HG02763 (cell line): Measurements from ENCODE around the gene C18orf63.
"Not testable (repeated sequence)": the region's sequence is repeated elsewhere in the genome, so short reads cannot be mapped to it uniquely, and the experiment has no call there.

Source experiments
- ATAC-seq: cut with Tn5 transposase; IDR thresholded peaks from one replicate; pipeline ENCODE4 v1.9.1; 2021; ENCODE audit warnings: mild to moderate bottlenecking, moderate library complexity; ENCODE audit not compliant: unreplicated experiment

The C18orf63 gene

DNA sequence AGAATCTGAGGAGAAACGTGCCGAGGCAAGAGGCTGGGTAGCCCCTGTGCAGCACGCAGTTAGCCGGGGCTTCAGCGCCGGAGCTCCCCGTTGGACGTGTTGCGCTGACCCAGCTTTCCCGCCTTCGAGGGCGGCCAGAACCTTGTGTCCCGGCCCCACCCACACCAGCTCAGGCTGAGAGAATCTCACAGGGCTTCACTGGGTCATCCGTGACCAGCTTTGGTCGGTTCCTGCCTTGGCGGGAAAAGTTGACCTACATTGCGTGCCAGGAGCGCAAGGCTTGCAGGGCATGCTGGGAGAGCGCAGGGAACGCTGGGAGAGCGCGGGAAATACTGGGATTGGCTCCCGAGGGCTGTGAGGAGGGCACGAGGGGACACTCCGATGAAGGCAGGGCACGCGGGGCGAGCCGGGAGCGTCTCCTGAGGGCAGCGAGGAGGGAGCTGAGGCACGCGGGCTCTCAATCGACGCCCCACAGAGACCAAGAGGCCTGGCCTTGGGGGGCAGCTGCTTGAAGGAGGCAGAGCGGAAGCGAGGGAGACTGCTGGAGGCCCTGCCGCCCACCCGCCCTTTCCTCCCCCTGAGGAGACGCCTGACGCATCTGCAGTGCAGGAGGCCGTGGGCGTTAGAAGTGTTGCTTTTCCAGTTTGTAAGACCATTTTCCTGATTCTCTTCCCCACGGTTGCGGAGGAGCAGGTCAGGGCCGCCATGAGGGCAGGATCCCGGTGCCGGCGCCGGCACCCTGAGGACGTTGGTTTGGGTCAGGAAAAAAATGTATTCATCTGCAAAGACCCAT, at the start of gene C18orf63:
C18orf63 (plus strand) TSS at position 376 of the 793 bp plus-strand sequence. CDS start 2,027 bp downstream, outside the sequence.
- ATAC-seq = no peak

DNA sequence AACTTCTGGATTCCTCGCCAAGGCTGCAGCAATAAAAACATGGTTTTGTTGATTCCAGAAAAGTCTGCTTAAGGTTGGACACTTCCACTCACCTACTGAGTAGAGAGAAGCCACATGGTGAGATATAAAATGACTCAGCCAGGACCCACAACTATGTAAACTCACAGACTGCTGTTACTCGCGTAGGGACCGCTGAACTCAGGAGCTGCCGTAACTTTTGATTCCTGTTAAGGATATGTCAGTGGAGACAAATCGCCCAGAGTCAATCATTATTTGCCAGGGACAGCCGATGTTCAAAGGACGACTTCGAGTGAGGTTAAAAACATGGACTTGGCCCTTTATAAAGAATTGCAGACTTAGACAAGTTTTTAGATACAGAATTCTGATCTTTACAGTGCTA, 49.5 kb upstream of the C18orf63 start:
- no peak for ATAC-seq

DNA sequence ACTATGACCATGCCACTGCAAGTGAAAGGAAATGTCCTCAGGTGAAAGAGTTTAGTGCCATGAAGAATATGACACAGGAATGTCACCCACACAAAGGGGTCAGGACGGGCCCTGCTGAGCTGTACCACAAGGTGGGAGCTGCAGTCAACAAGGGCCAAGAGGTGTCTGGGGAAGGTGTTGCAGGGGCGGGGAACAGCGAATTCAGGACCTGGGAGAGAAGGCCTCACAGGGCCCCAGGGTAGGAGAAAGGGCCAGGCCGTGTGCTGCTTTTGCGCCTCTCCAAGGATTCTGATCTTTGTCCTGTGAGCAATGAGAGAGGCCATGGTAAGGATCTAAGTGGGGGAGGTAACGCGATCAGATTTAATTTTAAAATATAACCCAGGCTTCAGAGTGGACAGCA, 47.5 kb upstream of the C18orf63 start:
- no peak for ATAC-seq

- no peak for ATAC-seq
Measured at GRCh38 chr18:74268933-74269620, 46.6 kb upstream of the C18orf63 start.

DNA sequence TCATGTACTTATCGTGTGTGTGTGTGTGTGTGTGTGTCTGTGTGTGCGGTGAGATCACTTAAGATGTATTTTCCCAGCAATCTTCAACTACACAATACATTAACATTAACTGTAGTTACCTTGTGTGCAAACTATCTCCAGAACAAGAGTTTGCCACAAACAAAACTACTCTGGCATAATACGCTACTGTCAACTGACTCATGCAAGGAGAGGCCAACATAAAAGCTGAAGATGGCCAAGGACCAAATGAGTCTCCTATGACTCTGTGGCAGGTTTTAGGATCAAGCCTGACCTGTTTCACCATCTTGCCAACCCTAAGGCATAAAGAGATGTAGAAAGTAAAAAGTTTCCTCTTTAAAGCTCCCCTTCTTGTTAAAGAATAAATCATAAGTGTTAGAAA, 44.0 kb upstream of the C18orf63 start:
- ATAC-seq = no peak

- ATAC-seq = no peak
Measured at GRCh38 chr18:74273394-74273793, 42.2 kb upstream of the C18orf63 start.

DNA sequence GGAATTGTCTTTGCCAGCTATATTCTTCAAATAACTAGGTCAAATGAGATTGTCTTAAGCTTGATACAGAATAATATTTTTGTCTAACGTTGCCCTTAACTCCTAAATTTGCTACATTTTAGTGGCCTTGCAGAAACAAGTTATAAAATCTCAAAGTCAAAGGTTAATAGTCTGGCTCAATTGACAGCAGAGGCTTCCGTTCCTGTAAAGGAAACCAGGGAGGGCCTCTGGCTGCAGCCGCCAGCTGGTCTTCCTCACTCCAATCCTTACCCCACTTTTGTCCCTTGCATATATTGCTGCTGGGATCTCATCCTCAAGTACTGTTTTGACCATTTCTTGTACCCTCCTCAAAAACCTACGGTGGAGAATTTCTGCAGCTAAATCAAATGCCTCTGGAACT, 40.9 kb upstream of the C18orf63 start:
- no peak for ATAC-seq

DNA sequence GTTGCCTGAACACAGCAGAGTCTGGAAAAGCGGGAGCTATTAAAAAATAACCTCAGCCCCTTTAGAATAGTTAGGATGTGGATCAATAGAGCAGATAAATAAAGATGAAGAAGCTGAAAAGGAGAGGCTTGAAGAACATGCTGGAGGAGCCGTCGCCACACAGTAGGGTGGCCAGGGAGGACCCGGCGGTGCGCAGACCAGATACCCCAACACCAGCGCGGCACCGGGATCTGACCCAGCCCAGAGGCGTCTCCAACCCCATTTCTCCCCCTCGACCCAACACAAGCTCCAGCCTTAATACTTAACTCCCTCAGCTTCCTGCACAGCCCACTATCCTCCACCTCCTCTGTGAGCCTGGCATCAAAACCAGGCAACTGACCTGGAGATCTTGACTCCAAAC, 39.9 kb upstream of the C18orf63 start:
- ATAC-seq = no peak

- no peak for ATAC-seq
Measured at GRCh38 chr18:74276609-74277008, 39.0 kb upstream of the C18orf63 start.

DNA sequence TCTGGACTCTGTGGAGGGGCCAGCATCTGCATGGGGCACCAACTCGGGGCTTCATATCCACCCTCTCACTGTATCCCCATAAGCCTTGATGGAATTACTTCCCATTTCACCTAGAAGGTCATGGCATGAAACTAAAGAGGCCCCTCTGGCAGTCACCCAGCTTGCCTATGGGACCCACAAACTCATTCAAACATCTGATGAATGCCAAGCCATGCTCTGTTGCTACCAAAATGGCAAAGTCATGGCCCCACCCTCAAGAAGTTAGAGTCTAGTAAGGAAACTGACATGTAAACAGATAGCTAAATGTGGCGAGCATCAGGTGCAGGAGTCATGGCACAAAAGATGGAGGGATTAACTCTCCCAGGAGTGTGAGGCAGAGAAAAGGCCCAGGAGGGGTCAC, 38.3 kb upstream of the C18orf63 start:
- no peak for ATAC-seq

GRCh38 chr18:74278058-74278457, 37.6 kb upstream of the C18orf63 start:
- ATAC-seq = no peak

DNA sequence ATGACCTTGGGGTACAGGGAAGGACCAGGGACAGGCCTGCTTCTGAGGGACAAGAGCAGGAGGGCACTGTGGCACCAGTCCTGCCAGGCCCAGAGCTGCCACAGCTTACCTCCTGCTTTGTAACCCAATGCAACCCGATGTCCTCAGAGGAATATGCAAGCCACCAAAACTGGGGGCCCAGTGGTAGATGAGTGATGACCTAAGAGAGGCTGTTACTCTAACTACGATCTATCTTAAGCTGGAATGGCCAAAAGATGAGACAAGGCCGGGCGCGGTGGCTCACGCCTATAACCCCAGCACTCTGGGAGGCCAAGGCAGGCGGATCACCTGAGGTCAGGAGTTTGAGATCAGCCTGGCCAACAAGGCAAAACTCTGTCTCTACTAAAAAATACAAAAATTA, 36.7 kb upstream of the C18orf63 start:
- ATAC-seq = no peak

GRCh38 chr18:74281011-74281979, 34.3 kb upstream of the C18orf63 start:
- no peak for ATAC-seq

DNA sequence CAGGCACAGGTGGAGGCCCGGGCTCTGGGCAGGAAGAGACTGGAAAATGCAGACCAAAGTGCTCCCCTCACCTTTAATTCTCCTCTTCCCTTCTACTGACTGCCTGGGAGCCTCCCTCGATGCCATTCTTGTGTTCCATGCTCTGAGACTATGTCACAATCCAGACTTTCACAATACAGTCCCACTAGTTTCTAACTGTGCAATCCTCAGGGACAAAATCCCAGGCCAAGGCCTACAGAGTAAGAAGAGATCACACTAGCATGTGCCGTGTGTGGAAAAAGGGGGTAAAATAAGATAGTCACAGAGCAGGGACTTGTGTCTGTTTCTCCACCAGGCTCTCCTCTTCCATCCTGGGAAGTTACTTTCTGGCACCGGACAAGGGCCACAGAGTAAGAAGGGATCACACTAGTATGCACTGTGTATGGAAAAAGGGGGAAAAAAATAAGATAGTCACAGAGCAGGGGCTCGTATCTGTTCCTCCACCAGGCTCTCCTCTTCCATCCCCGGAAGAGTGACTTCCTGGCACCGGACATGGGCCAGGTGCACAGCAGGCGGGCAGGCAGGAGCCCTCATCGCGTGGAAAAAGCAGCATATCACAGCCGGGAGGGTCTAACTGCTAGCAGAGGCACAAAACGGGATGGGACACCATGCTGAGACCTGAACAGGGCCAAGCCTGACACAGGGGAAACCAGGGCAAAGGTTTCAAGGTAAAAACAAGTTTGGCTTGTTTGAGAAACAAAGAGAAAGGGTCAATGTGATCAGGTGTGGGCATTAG, 33.5 kb upstream of the C18orf63 start:
- no peak for ATAC-seq

DNA sequence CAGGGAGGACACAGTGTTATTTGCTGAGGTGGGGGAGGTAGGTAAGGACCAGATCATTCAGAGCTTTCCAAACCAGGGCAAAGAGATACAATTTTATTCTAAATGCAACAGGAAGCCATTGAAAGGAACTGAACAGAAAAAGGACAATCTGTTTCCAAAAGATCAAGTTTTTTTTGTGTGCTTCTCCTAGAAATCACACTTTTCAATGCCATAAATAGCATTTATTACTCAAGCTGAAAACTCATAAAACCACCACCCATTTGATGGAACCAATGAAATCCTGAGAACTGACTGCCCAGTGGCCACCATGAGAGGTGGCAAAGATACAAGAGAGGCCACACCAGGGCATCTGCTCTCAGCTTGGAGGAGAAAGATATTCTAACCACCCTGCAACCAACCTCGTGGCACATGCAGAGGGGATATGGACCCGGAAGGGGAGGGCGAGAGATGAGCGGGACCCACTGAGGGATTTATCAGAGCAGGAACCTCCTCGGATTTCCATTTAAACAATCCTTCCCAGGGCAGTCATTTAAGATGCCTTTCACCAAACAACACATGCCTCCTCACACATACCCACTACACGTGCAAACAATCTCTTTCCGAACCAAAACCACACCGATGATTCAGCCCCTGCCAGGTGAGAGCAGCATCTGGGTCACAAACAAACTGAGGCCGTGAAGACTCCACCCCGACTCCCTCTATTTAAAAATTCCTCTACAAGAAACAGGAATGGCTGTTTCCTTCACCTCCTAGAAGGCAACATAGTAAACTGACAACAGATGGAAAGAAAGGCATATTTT, 32.7 kb upstream of the C18orf63 start:
- ATAC-seq = no peak

DNA sequence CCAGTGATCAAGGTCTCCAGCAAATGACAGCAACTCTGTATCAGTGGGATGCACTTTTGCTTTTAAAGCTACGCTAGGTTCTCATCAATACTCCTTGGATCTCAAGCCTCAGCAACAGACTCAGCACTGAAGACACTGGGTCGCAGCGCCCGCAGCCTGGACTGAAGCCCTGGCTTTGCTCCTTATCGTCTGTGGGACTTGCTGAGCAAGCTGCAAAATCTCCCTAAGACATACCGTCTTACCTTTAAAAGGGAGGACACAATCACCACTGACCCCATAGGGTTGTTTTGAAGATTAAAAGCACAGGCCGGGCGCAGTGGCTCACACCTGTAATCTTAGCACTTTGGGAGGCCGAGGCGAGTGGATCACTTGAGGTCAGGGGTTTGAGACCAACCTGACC, 32.0 kb upstream of the C18orf63 start:
- ATAC-seq = no peak

GRCh38 chr18:74284191-74284979, 31.3 kb upstream of the C18orf63 start:
- no peak for ATAC-seq

- ATAC-seq = no peak
Measured at GRCh38 chr18:74284980-74285355, 30.7 kb upstream of the C18orf63 start.

- ATAC-seq = not testable (repeated sequence)
Measured at GRCh38 chr18:74285583-74285982, 30.1 kb upstream of the C18orf63 start.
